ENCODE results near the gene LEP.
A peak's percentile ranks its signal among the peaks of the same experiment; 100 is the strongest.

Gene LEP

DNA sequence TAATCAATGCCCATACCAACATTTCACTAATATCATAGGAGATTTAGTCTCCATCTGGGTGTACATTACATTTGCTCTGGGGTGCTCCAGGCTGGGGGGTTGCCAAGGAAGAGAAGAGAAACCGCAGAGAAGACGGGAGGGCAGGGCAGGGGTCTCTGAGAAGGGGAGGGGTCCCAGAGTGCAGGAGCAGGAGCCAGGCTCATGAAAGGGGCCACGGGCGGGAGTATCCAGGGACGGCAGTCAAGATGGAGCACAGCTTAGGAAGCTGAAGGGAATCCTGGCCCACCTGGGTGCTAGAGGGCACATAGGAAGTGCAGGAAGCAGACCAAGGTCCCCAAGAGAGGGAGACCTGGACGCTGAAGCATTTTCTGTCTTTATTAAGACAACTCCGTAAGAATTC, 2.2 kb downstream of the LEP start:
- DNase-seq (ENCODE audit: low read depth): no peak
- TF ChIP-seq, protein P1, sequence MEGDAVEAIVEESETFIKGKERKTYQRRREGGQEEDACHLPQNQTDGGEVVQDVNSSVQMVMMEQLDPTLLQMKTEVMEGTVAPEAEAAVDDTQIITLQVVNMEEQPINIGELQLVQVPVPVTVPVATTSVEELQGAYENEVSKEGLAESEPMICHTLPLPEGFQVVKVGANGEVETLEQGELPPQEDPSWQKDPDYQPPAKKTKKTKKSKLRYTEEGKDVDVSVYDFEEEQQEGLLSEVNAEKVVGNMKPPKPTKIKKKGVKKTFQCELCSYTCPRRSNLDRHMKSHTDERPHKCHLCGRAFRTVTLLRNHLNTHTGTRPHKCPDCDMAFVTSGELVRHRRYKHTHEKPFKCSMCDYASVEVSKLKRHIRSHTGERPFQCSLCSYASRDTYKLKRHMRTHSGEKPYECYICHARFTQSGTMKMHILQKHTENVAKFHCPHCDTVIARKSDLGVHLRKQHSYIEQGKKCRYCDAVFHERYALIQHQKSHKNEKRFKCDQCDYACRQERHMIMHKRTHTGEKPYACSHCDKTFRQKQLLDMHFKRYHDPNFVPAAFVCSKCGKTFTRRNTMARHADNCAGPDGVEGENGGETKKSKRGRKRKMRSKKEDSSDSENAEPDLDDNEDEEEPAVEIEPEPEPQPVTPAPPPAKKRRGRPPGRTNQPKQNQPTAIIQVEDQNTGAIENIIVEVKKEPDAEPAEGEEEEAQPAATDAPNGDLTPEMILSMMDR (IDR thresholded peaks at IDR 0.05; ENCODE audit: low read length, missing control alignments): no peak
- no peak overlapping the region for H3K4me3 ChIP-seq (replicated peaks; ENCODE audit: low read depth, low read length)

DNA sequence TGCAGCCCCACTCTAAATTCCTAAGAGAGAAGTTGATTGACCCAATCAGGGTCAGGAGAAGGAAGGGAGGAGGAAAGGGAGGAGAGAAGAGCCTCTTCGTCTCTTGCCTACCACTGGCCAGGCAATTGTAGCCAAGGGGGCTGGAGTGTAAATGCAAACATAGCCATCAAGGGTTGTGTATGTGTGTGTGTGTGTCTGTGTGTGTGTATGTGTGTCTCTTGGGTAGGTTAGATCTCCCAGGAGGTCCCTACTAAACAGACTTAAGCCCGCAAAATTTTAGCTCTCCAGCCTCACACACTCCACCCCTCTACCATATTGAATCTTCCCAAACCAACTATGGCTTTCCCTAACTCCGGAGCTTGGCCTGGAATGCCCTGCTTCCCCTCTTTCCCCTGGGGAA, 3.8 kb downstream of the LEP start:
- no peak overlapping the region for H3K4me3 ChIP-seq (replicated peaks; ENCODE audit: low read depth, low read length)
- DNase-seq (ENCODE audit: low read depth): no peak
- TF ChIP-seq, protein P1 (IDR thresholded peaks at IDR 0.05; ENCODE audit: low read length, missing control alignments): no peak

DNA sequence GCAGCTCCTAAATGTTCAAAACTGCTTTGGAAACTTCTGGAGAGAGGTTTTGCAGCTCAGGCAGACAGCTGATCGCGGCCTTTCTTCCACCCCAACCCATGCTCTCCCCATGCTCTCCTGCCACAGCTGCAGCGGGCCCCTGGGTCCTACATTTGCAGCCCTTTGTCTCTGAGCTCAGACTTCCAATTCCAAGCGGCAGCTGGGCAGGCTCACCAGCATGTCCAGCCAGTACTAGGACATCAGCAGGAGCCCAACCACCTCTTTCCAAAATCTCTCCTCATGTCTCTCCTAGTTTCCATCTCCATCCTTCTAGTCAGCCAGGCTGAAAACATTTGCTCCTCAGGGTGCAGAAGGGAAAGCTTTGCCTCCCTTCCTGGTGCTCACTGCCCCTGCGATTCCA, 6.0 kb downstream of the LEP start:
- DNase-seq (ENCODE audit: low read depth): no peak
- H3K4me3 ChIP-seq (replicated peaks; ENCODE audit: low read depth, low read length): no peak overlapping the region
- TF ChIP-seq, protein P1 (IDR thresholded peaks at IDR 0.05; ENCODE audit: low read length, missing control alignments): no peak

DNA sequence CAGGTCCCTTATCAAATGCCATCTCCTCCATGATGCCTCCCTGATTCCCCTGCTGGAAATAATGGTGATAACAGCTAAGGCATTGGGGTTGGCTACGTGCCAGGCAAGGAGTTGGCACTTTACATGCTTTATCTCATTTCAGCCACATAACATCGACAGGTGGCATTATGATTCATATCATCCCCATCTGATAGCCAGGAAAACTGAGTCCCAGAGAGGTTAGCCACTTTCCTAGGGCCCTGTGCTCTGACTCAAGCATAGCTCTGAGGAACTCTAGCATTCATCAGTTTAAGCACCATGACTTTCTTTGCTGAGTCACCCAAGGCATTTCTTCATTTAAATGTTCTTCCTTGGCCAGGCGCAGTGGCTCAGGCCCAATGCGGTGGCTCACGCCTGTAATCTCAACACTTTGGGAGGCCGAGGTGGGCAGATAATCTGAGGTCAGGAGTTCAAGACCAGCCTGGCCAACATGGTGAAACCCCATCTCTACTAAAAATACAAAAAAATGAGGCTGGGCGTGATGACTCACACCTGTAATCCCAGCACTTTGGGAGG, 6.6 kb downstream of the LEP start:
- peak; percentile 29 for DNase-seq (ENCODE audit: low read depth)
- TF ChIP-seq, protein P1 (IDR thresholded peaks at IDR 0.05; ENCODE audit: low read length, missing control alignments): no peak
- no peak overlapping the region for H3K4me3 ChIP-seq (replicated peaks; ENCODE audit: low read depth, low read length)

DNA sequence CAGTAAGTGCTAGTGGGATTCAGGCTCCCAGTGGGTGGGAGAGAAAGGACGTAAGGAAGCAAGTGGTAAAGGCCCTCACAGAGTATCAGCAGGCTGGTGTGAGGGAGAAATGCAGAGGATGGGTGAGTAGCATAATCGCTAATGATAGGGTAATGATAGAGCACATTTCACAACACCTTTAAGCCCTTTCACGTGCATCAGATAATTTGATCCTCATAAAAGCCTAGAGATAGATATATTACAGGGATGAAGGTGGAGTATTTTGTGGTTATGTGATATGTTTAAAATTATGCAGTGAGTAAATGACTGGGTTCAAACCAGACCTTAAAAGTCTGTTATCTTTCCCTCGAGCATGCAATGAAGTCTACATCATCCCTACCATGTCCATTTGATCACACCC, 10.3 kb downstream of the LEP start:
- TF ChIP-seq, protein P1 (IDR thresholded peaks at IDR 0.05; ENCODE audit: low read length, missing control alignments): no peak
- no peak overlapping the region for H3K4me3 ChIP-seq (replicated peaks; ENCODE audit: low read depth, low read length)
- DNase-seq (ENCODE audit: low read depth): no peak

DNA sequence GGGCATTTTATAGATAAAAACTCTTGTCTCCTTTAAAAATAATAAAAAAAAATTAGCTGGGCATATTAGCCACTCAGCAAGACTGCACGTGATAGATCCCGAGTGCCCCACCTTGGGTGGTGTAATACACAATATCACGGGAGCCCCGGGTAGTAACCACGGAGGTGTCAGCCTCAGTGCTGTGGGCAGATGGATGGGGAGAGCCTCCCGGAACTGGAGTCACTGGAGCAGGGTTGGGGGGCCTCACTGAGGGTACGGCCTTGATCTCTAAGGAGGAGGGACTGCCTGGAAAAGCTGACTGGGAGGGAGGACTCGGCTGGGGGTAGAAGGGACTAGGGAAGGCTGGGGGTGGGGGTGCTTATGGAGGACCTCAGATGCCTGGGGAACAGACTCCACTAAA, 12.6 kb downstream of the LEP start:
- TF ChIP-seq, protein P1 (IDR thresholded peaks at IDR 0.05; ENCODE audit: low read length, missing control alignments): no peak
- H3K4me3 ChIP-seq (replicated peaks; ENCODE audit: low read depth, low read length): no peak overlapping the region
- DNase-seq (ENCODE audit: low read depth): no peak

DNA sequence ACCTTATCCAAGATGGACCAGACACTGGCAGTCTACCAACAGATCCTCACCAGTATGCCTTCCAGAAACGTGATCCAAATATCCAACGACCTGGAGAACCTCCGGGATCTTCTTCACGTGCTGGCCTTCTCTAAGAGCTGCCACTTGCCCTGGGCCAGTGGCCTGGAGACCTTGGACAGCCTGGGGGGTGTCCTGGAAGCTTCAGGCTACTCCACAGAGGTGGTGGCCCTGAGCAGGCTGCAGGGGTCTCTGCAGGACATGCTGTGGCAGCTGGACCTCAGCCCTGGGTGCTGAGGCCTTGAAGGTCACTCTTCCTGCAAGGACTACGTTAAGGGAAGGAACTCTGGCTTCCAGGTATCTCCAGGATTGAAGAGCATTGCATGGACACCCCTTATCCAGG, 13.4 kb downstream of the LEP start:
- DNase-seq (ENCODE audit: low read depth): no peak
- no peak overlapping the region for H3K4me3 ChIP-seq (replicated peaks; ENCODE audit: low read depth, low read length)
- TF ChIP-seq, protein P1 (IDR thresholded peaks at IDR 0.05; ENCODE audit: low read length, missing control alignments): no peak
